NB4 (cell line): ENCODE results near the gene RTKN.

Experiments used
- DNase-seq: peaks from one replicate; pipeline ENCODE4 v3.0.0; 2010; ENCODE audit warnings: low read depth
- H3K4me3 ChIP-seq: one replicate; pipeline ENCODE4 v1.5.1; 2011; ENCODE audit warnings: mild to moderate bottlenecking, low read depth, low read length, moderate library complexity
- MYC ChIP-seq: IDR thresholded peaks from 2 replicates; pipeline ENCODE4 v1.6.1; 2011; ENCODE audit warnings: low read depth, low read length
- POLR2A ChIP-seq: IDR thresholded peaks from 2 replicates; pipeline ENCODE4 v1.6.1; 2011; ENCODE audit warnings: mild to moderate bottlenecking; ENCODE audit not compliant: insufficient read length; ENCODE audit errors: extremely low read depth
- TF ChIP-seq, protein P1 (sequence below): IDR thresholded peaks from 2 replicates; pipeline ENCODE4 v1.6.1; 2011; ENCODE audit warnings: low read depth, low read length
- TF ChIP-seq, protein P2 (sequence below): IDR thresholded peaks from one replicate; pipeline ENCODE4 v1.5.1; 2012; ENCODE audit warnings: low read depth, low read length

Gene RTKN

DNA sequence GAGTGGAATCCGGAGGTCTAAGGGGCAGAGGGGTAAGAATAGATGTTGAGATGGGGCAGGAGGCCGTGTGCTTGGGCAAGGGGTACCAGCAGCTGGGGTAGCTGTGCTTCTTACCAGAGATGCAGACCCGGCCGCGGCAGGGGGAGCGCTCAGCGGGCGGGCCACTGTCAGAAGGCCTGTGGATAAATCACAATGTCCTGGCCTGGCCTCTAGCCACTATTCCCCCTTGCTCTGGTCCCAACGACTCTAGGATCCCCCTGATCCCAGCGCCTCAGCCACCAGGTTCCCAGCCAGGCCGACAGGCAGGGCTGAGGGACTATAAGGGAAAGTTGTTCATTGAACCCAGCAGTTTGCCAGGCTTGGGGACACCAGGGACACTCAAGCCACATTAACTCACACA lies 11.2 kb downstream of the RTKN start:
- no peak overlapping the region for H3K4me3 ChIP-seq
- no peak for TF ChIP-seq MYC
- no peak for TF ChIP-seq POLR2A
- TF ChIP-seq, protein P1, sequence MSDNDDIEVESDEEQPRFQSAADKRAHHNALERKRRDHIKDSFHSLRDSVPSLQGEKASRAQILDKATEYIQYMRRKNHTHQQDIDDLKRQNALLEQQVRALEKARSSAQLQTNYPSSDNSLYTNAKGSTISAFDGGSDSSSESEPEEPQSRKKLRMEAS: no peak
- DNase-seq: no peak

DNA sequence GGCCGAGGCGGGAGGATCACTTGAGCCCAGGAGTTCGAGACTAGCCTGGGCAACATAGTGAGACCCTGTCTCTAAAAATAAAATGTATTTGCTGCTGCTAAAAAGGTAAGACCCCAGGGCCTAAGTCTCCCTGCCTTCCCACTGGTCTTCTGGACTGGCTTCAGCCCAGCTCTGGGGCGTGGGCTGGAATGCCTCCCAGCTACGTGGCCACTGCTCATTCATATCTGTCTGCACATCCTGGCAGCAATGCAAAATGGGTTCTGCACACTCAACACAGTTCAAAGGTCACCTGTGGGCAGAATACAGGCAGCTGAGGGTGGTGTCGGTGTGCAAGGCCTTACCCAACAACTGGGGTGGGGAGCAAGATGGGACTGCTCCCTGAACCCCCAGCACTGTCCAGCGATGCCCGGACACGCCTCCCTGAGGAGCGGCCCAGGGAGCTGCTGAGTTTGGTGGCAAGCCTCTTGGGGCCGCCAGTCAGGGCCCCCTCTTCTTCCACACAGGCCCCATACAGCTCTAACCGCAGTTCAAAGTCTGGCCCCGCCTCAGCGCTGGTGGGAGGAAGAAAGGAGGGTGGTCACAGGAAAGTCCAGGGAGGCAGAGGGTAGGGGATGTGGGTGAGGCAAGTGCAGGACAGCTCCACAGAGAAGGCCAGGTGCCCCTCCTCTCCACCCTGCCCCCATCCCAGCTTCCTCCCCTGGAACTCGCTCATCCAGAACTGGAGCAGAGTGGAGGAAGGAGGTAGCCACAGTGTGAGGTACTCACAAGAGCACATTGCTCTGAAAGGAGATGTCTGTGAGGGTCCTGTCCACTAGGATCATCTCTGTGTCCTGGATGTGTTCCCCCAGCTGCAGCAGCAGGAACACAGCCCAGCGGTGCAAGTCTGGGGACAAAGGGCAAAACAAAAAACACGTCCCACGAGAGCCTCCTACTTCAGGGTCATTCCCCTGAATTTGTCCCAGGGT lies 12.0 kb downstream of the RTKN start:
- H3K4me3 ChIP-seq: no peak overlapping the region
- DNase-seq: no peak
- TF ChIP-seq, protein P1: no peak
- TF ChIP-seq MYC (no peak), POLR2A (no peak)
- TF ChIP-seq, protein P2, sequence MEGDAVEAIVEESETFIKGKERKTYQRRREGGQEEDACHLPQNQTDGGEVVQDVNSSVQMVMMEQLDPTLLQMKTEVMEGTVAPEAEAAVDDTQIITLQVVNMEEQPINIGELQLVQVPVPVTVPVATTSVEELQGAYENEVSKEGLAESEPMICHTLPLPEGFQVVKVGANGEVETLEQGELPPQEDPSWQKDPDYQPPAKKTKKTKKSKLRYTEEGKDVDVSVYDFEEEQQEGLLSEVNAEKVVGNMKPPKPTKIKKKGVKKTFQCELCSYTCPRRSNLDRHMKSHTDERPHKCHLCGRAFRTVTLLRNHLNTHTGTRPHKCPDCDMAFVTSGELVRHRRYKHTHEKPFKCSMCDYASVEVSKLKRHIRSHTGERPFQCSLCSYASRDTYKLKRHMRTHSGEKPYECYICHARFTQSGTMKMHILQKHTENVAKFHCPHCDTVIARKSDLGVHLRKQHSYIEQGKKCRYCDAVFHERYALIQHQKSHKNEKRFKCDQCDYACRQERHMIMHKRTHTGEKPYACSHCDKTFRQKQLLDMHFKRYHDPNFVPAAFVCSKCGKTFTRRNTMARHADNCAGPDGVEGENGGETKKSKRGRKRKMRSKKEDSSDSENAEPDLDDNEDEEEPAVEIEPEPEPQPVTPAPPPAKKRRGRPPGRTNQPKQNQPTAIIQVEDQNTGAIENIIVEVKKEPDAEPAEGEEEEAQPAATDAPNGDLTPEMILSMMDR: no peak

DNA sequence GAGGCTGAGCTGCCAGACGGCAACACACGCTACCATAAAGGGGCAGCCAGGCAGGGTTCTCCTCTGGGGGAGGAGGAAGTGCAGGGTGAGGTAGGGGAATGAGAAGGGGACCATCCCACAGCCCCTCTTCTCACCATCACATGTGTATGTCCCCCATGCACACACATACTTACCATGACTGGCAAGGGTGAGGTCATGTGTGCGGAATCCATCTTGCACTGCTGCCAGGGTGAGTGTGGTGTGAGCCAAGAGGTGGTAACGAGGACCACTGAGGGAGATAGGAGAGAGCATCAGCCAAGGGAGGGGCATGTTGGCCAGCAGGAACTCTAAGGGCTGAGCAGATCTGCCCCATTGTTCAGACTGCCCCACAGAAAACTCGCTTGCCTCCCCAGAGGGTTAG lies 13.1 kb downstream of the RTKN start:
- no peak for TF ChIP-seq POLR2A
- TF ChIP-seq, protein P2: no peak
- TF ChIP-seq, protein P1: no peak
- TF ChIP-seq MYC: no peak
- no peak overlapping the region for H3K4me3 ChIP-seq
- no peak for DNase-seq

DNA sequence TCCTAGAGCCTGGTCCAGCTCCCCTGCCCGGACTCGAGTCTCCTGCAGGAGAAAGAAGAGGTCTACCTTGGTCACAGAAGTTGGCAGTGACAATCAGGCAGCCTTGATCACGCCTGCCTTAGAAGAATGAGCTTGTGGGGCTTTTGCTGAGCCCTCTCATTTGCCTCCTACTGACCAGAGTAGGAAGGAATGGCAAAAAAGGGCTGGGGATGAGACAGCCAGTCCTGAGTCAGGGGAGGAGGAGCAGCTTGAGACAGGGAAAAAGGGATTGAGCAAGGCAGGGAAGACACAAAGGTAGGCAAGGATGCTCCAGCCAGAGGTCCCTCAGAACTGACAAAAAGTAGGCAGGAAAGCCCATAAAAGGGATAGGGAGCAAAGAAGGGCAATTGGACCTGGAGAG lies 14.2 kb downstream of the RTKN start:
- TF ChIP-seq, protein P2: no peak
- TF ChIP-seq POLR2A (no peak), MYC (no peak)
- TF ChIP-seq, protein P1: no peak
- no peak overlapping the region for H3K4me3 ChIP-seq
- no peak for DNase-seq

DNA sequence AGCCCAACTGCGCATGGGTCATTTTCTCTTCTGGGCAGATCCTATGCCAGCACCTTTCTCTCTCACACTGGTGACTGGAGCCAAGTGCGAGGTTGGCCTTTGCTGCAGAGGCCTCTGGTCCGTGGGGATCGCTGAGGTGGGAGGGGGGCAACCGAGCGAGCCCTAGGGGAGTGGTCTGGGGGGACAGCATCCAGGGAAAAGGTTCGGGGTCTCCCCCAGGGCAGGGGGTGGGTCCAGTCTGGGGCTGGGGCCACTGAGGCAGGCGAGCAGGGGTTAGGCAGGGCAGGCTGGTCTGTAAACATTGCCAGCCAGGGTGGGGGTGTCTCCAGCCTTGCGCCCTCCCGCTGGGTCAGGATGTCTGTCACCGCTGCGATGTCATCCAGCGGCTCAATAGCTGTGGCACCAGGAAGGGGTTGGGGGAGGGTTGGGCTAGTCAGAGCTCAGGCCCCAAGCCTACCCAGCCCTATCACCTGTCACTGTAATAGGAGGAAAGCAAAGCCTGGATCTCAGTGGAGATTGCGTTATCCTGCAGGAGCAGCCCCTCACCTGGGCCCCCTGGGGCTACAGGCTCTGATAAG lies 15.5 kb downstream of the RTKN start:
- DNase-seq: no peak
- TF ChIP-seq, protein P1: no peak
- no peak for TF ChIP-seq MYC
- TF ChIP-seq, protein P2: no peak
- no peak for TF ChIP-seq POLR2A
- H3K4me3 ChIP-seq: no peak overlapping the region

DNA sequence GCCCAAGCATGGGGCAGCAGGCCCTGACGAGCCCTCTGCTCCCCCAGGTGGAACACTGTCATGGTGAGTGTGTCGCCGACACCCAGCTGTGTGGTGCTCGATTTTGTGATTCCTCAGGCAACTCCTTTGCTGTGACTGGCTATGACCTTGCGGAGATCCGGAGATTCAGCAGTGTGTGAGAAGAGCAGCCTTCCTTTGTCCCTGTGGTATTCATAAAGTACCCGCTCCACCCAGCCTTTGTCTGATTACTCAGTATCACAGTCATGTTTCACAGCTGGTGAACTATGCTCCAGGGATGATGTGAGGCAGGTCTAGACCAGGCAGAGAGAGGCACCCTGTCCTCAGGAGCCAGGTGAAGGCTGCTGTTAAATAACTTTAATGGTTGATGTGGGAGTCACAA lies 16.2 kb downstream of the RTKN start:
- H3K4me3 ChIP-seq: no peak overlapping the region
- DNase-seq: no peak
- TF ChIP-seq, protein P2: no peak
- no peak for TF ChIP-seq MYC
- no peak for TF ChIP-seq POLR2A
- TF ChIP-seq, protein P1: no peak
